Medulla oblongata (tissue), 1 donor: ENCODE results near the gene TAS2R60.
"Not testable (repeated sequence)": the region's sequence is repeated elsewhere in the genome, so short reads cannot be mapped to it uniquely, and the experiment has no call there.

Experiments
- DNase-seq: peaks from one replicate; pipeline ENCODE4 v3.0.0-alpha.2; 2015; ENCODE audit errors: extremely low spot score

Gene TAS2R60

DNA sequence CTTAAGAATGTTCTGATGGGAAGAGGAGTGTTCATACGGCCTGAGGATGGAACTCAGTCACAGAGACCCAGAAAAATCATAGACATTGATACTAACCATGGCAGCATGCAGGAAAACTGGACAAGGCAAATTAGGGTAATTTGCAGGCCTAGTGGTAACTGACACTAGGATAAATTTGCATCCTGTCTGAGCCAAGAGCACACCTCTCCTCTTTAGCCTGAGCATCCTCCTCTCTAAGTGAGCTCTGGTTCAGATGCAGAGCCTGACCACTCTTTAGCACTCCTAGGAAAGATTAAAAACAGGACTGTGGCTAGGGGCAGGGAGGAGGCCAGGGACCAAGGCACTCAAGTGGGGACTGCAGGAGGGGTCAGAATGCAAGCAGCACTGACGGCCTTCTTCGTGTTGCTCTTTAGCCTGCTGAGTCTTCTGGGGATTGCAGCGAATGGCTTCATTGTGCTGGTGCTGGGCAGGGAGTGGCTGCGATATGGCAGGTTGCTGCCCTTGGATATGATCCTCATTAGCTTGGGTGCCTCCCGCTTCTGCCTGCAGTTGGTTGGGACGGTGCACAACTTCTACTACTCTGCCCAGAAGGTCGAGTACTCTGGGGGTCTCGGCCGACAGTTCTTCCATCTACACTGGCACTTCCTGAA lies 34.4 kb downstream of the TAS2R60 start, which contains the start of gene TAS2R41:
TAS2R41 (plus strand) TSS at position 373 of the 650 bp plus-strand sequence; CDS start at position 373, 0 bp downstream.
- no peak for DNase-seq

DNA sequence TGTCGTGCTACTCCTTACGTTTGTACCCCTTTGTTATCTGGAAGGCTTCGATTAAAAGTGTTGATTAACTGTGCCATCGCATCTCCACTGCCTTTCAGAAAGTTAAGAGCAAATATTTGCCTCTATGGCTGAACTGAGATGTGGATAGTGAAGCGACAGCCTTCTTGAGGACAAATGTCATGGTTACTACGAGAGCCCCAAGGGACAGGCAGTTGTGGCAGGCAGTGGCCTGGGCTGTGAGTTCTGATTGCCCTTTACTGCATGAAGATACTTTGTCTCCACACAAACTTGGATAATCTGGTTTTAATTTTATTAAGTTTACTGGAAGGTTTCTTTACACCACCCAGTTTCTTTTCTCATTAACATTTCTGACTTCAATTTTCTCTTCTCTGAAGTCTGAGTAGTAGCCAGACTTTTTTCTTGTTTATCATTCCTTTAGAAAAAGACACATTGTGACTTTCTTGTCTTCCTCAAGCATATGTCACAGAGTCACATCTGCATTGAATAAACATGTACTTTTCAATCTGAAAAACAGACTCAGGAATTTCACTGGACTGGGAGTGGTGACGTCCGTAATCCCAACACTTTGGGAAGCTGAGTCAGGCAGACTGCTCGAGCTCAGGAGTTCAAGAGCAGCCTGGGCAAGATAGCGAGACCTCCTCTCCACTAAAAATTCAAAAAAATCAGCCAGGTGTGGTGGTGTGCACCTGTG lies 36.0 kb downstream of the TAS2R60 start:
- DNase-seq: no peak

DNA sequence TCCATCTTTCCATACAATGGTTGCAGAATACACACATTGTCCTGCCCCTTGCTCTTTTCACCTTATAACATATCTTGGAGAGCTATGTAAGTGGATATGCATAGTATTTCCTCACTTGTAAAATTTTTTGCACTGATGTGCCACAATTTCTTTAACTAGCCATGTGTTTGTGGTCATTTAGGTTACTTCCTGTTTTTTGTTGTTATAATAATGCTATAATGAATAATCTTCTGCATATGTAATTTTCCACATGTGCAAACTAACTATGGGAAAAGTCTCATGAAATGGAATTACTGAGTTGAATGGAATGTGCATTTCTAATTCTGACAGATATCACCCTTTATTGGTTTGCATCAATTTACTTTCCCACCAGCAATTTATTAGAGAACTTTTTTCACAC lies 37.2 kb downstream of the TAS2R60 start:
- DNase-seq: no peak

DNA sequence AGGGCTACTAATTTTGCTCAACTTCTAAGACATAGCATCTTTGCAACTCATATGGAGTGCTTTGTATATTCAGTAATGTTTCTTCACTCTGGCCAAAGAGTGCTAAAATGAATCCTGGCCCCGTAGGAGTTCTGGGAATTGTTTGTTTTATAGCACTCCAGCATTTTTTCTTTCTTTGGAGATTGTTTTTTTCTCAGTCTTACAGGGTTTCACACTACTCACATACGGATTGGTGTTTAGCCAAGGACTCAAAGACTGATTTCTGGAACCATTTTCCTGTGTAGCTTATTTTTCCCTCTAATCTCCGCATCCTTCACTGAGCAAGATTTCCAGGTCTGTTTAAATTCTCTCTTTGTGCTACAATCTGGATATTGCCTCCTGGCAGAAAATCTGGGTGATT lies 40.9 kb downstream of the TAS2R60 start:
- DNase-seq: no peak

DNA sequence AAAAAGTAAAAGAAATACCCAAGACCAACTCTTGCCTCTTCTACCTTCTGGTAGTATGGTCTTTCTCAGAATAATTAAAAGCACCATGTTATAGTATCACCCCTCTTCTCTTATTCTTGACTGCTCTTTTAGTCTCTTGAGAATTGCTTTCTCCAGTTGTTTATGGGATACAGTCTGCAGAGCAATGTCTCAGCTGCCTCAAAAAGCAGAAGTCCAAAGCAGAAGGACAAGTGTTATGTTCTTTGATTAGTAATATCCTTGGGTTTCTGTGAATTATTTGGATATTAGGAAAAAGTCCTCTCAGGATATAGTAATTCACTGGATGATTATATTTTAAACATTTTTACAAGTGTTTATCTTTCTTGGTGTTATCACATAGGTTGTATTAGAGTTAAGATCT lies 41.8 kb downstream of the TAS2R60 start:
- no peak for DNase-seq

DNA sequence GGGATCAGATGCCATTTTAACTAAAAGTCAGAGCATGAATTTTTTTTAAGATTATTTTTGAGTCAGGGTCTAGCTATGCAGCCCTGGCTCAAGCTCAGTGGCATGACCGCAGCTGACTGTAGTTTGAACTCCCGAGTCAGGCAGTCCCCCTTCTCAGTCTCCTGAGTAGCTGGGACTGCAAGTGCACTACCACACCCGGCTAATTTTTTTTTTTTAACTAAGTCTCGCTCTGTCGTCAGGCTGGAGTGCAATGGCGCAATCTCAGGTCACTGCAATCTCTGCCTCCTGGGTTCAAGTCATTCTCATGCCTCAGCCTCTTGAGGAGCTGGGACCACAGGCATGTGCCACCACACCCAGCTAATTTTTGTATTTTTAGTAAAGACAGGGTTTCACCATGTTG lies 42.2 kb downstream of the TAS2R60 start:
- no peak for DNase-seq

DNA sequence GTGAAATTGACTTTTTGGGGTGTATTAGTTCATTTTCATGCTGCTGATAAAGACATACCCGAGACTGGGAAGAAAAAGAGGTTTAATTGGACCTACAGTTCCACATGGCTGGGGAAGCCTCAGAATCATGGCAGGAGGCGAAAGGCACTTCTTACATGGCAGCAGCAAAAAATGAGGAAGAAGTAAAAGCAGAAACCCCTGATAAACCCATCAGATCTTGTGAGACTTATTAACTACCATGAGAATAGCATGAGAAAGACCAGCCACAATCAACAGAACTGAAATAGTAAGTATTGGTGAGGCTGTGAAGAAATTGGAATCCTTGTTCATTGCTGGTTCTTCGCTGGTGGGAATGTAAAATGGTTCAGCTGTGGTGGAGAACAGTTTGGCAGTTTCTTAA lies 43.0 kb downstream of the TAS2R60 start:
- DNase-seq: not testable (repeated sequence)

DNA sequence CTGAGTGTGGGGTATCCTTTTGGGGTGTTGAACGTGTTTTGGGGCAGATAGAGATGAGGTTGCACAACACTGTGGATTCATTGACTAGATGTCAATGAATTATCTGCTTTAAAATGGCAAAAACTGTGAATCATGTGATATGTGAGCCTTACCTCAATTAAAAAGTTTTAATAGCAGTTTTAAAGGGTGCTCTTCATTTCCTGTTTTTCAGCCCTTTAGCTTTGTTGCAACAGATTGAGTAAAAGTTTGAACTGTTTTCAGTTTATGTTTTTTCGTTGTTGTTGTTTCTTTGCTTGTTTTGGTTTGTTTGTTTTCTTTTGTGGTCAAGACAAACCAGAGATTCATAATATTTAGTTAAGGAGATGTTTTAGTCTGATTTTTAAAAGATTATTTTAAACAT lies 43.8 kb downstream of the TAS2R60 start:
- no peak for DNase-seq

DNA sequence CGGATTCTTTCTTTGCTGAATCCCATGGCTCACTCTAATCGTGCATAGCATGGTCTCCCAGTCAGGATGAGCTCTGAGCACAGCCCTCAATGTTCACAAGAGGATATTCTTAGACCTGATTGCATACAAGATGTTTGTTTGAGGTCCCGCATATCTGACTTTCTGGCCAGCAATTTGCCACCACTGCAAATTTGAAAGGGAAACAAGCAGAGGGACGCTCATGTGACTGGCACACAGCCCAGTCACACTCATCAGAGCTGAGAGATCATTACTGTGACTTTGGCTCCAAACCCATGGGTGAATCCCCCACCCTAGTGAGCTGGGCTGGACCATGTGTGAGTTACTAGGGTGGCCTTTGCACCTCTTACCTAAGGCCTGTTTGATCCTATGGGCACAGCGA lies 44.3 kb downstream of the TAS2R60 start:
- peak; percentile 30 for DNase-seq

DNA sequence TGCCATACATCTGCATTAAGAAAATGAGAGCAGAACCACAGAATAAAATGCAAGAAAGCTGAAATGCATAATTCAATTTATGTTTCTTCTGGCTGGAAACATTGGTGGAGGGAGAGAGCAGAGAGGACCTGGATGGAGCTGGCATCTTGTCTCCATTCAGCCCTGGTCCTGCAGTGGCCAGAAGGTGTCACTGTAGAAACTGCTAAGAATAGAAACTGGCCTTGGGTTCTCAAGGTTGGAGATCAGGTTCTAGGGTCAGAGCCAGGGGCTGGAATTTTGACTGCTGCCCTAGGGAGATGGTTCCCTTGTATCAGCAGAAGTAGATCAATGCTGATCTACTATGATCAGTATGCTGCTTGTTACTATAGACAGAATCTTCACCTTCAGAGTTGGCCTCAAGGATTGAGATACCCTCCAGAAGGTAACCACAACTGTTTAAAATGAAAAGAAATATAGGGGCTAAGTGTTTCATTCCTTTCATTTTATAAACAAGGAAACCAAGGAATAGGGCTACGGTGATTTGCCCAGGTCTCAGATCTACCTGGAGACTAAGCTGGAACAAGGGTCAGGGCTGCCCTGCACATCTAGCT lies 47.6 kb downstream of the TAS2R60 start:
- DNase-seq: peak; percentile 5

DNA sequence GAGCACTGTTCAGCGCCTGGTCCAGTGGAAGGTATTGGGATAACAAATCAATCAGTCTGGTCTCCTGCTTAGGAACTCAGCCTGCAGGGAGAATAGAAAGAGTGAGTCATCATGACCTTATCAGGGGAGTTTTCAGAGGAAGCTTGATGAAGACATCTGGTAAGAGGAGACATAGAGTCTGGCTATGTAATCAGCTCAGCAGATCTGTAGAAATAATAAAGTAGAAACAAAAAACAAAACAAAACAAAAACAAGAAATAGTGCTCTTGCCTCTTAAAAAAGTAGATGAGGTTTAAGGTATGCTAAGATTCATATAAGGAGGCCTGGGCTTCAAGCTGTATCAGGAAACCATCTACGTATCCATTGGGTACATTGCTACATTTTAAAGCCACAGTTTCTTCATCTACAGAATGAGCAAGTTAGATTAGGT lies 48.8 kb downstream of the TAS2R60 start:
- DNase-seq: no peak

DNA sequence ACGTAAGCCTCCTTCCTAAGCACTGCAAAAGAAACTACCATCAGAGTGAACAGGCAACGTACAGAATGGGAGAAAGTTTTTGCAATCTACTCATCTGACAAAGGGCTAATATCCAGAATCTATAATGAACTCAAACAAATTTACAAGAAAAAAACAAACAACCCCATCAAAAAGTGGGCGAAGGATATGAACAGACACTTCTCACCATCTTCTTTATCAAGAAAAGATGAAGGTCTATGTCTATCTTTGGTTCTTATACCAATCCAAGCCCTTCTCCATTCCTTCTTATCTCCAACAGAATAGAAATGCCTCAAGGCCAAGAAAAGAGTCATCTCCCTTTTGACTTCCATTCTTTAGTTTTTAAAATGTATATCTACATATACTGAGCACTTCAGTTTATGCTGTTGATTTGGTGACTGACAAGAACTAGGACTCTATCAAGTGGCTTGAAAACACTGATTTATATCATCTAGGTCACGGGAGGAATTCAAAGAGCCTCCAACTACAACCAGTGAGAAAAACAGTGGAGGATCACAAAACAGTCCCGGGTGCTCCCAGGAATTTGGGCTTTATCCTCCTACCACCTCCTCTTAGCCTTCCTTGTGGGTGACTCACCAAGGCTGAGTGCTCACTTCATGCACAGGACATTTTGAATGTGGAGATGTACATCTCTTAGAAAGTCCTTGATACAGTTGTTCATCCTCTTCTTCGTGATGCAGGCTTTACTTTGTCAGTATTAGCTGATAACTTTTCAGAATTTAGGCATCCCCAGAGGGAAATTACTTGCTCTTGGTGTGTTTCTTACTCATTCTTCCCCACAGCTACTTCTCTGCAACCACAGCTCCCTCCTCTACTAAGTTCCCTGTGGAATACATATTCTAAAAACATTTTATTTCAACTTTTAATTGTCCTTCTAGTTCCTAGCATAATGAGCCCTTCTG lies 49.8 kb downstream of the TAS2R60 start:
- DNase-seq: no peak

DNA sequence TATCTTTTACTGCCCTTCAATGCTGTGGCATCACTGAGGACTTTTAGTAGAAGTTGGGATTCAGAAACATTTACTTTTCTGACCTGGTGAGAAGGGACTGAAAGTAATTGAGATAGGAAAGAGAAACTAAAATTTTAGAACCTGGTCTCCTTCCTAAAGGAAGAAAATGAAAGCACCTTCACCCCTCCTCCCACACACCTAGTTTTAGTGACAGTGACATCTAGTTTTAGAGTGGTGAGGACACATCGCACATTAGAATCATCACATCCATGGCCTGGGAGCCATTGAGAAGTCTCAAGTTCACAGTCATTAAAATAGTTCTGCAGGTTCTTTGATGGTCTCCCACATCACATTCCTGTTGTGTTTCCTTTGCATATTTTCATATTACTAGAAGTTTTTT lies 50.5 kb downstream of the TAS2R60 start:
- DNase-seq: no peak
